ENCODE measurements around the gene LIX1. TPM values are rescaled to one million over a fixed set of nuclear protein-coding genes. Genes with fewer than 3 reads are reported as not detected.

Gene LIX1
- total and polyA plus RNA-seq, 5 donors: 0.18 to 0.50 (median 0.36) TPM

DNA sequence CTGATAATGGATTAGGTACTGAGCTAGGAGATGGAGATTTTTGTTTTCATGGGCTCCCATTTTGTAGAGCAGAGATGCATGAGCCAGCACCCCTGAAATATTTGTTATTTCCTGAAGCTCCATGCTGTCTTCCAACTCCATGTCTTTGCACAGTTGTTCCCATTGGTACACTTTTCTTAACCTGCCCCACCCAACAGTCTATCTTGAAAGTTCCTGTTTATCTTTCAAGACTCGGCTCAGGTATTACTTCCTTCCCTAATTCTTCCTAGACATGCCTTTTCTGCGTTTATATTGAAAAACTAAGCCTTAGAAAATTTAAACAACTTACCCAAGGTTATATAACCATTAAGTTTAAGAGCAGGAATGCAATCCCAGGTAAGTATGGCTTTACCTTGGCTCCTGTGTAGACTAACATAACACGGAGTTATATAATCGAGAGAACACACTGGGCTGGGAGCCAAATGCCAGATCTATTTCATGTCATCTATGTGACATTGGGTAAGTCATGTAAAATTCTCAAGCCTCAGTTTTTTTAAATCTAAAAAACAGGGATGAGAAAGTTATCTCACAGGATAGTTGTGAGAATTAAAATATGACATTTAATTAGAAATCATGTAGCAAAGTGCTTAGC, 67.4 kb downstream of the LIX1 start:
- intact Hi-C loops (cut with DNase I): no loop called here
- no peak for ATAC-seq

DNA sequence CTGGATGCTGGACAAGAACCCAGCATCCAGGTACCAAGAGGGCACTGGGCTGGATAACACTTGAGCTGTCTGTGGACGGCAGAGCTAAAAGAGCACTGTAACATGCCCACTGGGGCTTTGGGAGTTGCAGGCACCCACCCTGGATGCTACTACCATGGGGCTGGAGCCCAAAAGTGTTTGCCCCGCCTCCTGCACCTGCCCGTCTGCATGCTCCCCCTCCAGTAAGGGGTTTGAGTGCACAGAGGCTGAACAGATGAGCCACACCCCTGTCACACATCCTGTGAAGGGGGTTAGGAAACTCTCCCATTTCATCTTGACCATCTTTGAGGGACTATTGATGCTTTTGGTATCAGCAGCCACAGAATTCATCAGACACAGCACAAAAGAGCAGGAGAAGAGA, 69.0 kb downstream of the LIX1 start:
- no peak overlapping the region for H3K4me3 ChIP-seq (ENCODE audit: low read length)
- H3K27ac ChIP-seq (ENCODE audit: low read length): no peak overlapping the region
- ATAC-seq (no peak), DNase-seq (no peak)
- no peaks in the 10 kb centered on the region for H3K9me3 ChIP-seq (ENCODE audit: control insufficient read depth, low read length)
- no peaks in the 10 kb centered on the region for H3K4me1 ChIP-seq (ENCODE audit: control insufficient read depth, insufficient read depth, low read length)
- intact Hi-C loops (cut with DNase I): no loop called here
- 94% methylated on average over 3 of the region's 3 CpGs for WGBS
- H3K27me3 ChIP-seq (ENCODE audit: control insufficient read depth, insufficient read depth): no peaks in the 10 kb centered on the region

More for the DNA sequence above, 67.4 kb downstream of the LIX1 start:
- no peak overlapping the region for H3K27ac ChIP-seq (ENCODE audit: low read length)
- H3K4me3 ChIP-seq (ENCODE audit: low read length): no peak overlapping the region
- H3K27me3 ChIP-seq (ENCODE audit: control insufficient read depth, insufficient read depth): no peaks in the 10 kb centered on the region
- H3K4me1 ChIP-seq (ENCODE audit: control insufficient read depth, insufficient read depth, low read length): no peaks in the 10 kb centered on the region
- no peaks in the 10 kb centered on the region for H3K9me3 ChIP-seq (ENCODE audit: control insufficient read depth, low read length)
- WGBS: 68% methylated on average over 4 of the region's 4 CpGs
- DNase-seq: no peak

DNA sequence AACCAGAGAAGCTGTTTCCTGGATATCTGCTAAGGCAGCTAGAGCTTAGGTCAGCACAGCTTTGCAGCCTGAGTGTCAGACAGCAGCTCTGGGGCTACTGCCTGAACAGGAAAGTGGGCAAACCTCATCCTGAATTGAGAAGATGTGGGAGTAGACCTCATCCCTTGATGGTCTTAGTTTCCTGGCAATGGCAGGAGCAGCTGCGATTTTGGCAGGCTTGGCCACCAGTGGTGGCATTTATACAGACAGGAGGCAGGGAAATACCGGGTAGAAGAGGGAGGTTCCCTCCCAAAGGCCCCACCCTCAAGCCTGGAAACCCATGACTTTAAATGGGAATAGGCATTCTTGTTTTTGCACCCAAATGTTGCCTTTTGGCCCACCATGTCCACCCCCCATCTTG, 69.7 kb downstream of the LIX1 start:
- no peaks in the 10 kb centered on the region for H3K9me3 ChIP-seq (ENCODE audit: control insufficient read depth, low read length)
- no peak overlapping the region for H3K27ac ChIP-seq (ENCODE audit: low read length)
- no peak overlapping the region for H3K4me3 ChIP-seq (ENCODE audit: low read length)
- no peak for ATAC-seq
- WGBS: 68% methylated on average over 2 of the region's 2 CpGs
- DNase-seq: no peak
- H3K27me3 ChIP-seq (ENCODE audit: control insufficient read depth, insufficient read depth): no peaks in the 10 kb centered on the region
- intact Hi-C loops (cut with DNase I): no loop called here
- no peaks in the 10 kb centered on the region for H3K4me1 ChIP-seq (ENCODE audit: control insufficient read depth, insufficient read depth, low read length)

DNA sequence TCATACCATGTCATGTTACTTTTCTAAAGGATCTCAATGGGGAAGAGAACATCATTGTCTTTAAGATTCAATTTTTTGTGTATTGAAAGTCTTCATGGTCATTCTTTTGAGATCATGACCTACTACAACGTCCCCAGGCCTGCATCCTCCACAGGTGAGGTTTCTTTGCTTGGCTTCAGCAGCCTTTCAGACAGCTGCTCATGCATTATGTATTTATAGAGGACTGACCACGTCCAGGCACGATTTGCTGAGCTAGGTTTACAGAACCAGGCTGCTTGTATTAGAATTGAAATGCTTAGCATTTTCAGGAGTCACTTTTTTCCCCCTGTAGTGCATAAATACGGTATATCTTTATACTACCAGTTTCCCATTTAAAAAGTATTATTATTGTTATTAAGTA, 70.4 kb downstream of the LIX1 start:
- WGBS: 86% methylated on average over 4 of the region's 4 CpGs
- Histone ChIP-seq H3K9me3 (ENCODE audit: control insufficient read depth, low read length) (no peaks in the 10 kb centered on the region), H3K27me3 (ENCODE audit: control insufficient read depth, insufficient read depth) (no peaks in the 10 kb centered on the region), H3K27ac (ENCODE audit: low read length) (no peak overlapping the region), H3K4me3 (ENCODE audit: low read length) (no peak overlapping the region), H3K4me1 (ENCODE audit: control insufficient read depth, insufficient read depth, low read length) (no peaks in the 10 kb centered on the region)
- no peak for DNase-seq
- intact Hi-C loops (cut with DNase I): no loop called here
- ATAC-seq: no peak

DNA sequence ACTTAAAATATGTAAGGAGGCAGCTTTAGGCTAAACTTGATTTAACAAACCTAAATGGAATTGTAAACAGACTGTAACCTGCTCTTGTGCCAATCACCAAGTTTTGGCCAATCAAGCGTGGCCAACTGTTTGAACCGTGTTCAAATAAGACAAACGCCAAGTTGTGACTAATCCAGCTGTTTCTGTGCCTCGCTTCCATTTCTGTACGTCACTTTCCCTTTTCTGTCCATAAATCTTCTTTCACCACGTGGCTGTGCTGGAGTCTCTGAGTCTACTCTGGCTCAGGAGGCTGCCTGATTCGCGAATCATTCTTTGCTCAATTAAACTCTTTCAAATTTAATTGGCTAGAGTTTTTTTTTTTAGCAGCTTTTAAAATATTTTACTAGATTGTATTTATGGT, 71.3 kb downstream of the LIX1 start:
- WGBS: 70% methylated on average over 8 of the region's 8 CpGs
- H3K4me1 ChIP-seq (ENCODE audit: control insufficient read depth, insufficient read depth, low read length): no peaks in the 10 kb centered on the region
- no peak overlapping the region for H3K27ac ChIP-seq (ENCODE audit: low read length)
- DNase-seq (no peak), ATAC-seq (no peak)
- H3K27me3 ChIP-seq (ENCODE audit: control insufficient read depth, insufficient read depth): no peaks in the 10 kb centered on the region
- H3K4me3 ChIP-seq (ENCODE audit: low read length): no peak overlapping the region
- no peaks in the 10 kb centered on the region for H3K9me3 ChIP-seq (ENCODE audit: control insufficient read depth, low read length)
- intact Hi-C loops (cut with DNase I): no loop called here

DNA sequence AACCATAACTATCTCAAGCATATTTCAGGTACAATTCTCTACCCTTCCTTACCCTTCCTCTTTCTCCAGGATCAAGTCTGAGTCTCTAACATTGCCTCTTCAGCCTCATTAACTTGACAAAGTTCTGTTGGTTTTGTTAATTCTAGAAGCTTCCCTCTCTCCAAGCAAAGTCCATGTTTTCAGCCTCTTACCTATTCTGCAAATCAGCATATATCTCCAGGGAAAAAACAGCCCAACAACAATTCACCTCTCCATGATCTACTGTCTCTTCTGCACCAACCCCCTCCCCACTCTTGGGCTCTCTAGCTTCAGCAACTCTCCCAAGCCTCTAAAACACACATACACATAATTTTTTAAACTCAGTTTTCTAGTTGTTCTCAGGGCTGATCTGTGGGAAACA, 72.2 kb downstream of the LIX1 start:
- no peak for ATAC-seq
- H3K27me3 ChIP-seq (ENCODE audit: control insufficient read depth, insufficient read depth): no peaks in the 10 kb centered on the region
- H3K27ac ChIP-seq (ENCODE audit: low read length): no peak overlapping the region
- no peaks in the 10 kb centered on the region for H3K4me1 ChIP-seq (ENCODE audit: control insufficient read depth, insufficient read depth, low read length)
- intact Hi-C loops (cut with DNase I): no loop called here
- H3K4me3 ChIP-seq (ENCODE audit: low read length): no peak overlapping the region
- no peaks in the 10 kb centered on the region for H3K9me3 ChIP-seq (ENCODE audit: control insufficient read depth, low read length)
- no peak for DNase-seq

DNA sequence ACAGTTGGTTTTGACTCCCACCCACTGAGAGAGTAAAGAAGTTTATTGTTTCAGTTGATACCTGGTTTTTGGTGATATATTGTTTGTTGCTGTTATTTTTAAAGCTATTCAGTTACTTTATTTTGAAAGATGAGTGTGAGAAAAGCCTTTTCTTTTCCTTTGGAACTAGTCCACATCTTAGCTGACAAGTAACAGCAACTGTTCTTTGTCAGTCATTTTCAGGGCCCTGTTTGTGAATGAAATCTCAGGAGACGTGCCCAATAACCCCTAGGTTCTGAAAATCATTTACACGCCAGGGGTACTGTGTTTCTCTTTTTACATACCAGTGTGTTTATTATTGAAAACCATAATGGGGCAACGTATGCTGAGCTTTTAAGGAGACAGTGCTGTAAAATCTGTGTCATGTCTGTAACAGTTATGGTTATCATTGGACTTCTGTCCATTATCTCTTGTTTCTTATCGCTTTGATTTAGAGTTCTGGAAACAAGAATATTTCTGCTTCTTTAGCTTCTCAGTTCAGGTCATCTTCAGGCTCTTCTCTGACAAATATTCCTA, 75.0 kb downstream of the LIX1 start:
- WGBS: 35% methylated on average over 4 of the region's 4 CpGs
- Histone ChIP-seq H3K4me3 (ENCODE audit: low read length) (no peak overlapping the region), H3K27ac (ENCODE audit: low read length) (no peak overlapping the region), H3K4me1 (ENCODE audit: control insufficient read depth, insufficient read depth, low read length) (no peaks in the 10 kb centered on the region), H3K9me3 (ENCODE audit: control insufficient read depth, low read length) (no peaks in the 10 kb centered on the region), H3K27me3 (ENCODE audit: control insufficient read depth, insufficient read depth) (no peaks in the 10 kb centered on the region)
- intact Hi-C loops (cut with DNase I): no loop called here
- no peak for DNase-seq
- ATAC-seq: no peak

DNA sequence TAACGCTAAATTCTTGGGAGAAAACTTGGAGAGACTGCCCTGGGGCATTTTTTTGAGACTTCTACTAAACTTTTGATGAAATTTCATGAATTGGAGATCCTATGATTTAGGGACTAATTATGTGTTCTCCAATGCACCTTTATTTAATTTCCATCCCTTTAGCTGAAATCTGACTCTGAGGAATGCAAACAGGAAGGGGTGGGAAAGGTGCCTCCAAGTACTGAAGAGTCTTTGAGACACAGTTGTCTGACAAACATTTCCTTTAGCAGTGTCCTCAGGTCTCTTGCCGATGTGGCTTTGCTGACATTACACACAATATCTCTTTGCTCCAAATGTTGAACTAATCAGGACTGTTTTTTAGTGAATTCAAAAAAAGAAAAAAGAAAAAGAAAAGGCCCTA, 76.9 kb downstream of the LIX1 start:
- Histone ChIP-seq H3K9me3 (ENCODE audit: control insufficient read depth, low read length) (no peaks in the 10 kb centered on the region), H3K27me3 (ENCODE audit: control insufficient read depth, insufficient read depth) (no peaks in the 10 kb centered on the region), H3K27ac (ENCODE audit: low read length) (no peak overlapping the region), H3K4me1 (ENCODE audit: control insufficient read depth, insufficient read depth, low read length) (no peaks in the 10 kb centered on the region), H3K4me3 (ENCODE audit: low read length) (no peak overlapping the region)
- DNase-seq (no peak), ATAC-seq (no peak)
- 76% methylated on average over 2 of the region's 2 CpGs for WGBS
- intact Hi-C loops (cut with DNase I): no loop called here

DNA sequence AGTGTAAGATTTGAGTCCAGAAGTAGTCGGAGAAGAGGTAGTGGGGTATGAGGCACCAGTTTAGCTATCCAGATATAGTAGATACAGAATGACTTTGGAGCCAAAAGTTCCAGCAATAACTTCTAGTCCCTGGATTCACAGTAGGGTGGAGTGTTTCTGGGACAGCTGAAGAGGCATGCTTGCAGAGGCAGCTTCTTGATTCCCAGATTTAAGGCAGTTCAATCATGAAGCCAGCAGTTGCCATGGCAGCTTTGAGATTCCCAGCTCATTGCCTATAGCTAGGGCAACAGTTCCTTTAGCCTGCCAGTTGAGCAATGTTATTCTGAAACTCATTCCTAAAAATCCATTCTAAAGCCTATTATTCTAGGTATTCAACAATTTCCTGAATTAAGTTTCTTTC, 79.2 kb downstream of the LIX1 start:
- ATAC-seq: no peak
- H3K27ac ChIP-seq (ENCODE audit: low read length): no peak overlapping the region
- no peak overlapping the region for H3K4me3 ChIP-seq (ENCODE audit: low read length)
- H3K9me3 ChIP-seq (ENCODE audit: control insufficient read depth, low read length): no peaks in the 10 kb centered on the region
- no peaks in the 10 kb centered on the region for H3K4me1 ChIP-seq (ENCODE audit: control insufficient read depth, insufficient read depth, low read length)
- intact Hi-C loops (cut with DNase I): no loop called here
- no peak for DNase-seq
- 80% methylated on average over 1 of the region's 1 CpG for WGBS
- H3K27me3 ChIP-seq (ENCODE audit: control insufficient read depth, insufficient read depth): no peaks in the 10 kb centered on the region

DNA sequence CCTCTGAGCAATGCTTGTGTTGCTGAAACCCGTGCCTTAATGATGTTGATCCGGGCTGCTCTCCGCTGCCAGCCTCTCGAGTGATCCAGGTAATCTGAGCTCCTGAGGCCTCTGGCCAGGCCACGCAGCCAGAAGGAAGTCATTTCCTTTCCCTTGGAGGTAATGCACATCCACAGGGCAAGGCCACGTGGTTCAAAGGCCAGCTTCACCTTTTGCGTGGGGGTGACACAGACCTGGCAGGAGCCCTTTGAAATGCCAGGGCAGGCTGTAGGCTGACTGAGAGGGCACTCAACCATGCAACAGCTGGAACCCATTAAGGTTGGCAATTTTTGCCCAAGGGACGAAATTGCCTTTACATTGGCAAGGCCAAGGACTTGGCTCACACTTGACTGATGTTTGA, 80.4 kb downstream of the LIX1 start:
- Histone ChIP-seq H3K27me3 (ENCODE audit: control insufficient read depth, insufficient read depth) (no peaks in the 10 kb centered on the region), H3K4me3 (ENCODE audit: low read length) (no peak overlapping the region), H3K4me1 (ENCODE audit: control insufficient read depth, insufficient read depth, low read length) (no peaks in the 10 kb centered on the region), H3K27ac (ENCODE audit: low read length) (no peak overlapping the region), H3K9me3 (ENCODE audit: control insufficient read depth, low read length) (no peaks in the 10 kb centered on the region)
- 79% methylated on average over 8 of the region's 8 CpGs for WGBS
- intact Hi-C loops (cut with DNase I): no loop called here
- DNase-seq (no peak), ATAC-seq (no peak)

DNA sequence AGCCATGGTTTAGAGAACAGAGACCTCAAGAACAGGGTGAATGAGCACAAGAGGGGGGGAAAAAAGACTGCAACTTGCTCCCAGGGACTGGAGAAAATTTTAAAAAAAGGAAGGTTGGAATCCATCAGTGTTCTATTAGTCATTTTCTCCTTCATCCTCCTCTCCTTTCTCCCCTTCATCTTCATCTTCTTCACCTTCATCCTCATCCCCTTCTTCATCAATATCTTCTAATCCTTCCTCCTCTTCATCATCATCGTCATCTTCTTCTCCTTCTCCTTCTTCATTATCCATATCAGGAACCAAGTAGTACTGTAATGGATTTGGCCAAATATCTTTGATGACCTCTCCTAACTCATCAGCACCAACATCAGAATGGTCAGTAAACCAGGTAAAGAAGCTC, 86.1 kb downstream of the LIX1 start:
- H3K27me3 ChIP-seq (ENCODE audit: control insufficient read depth, insufficient read depth): no peaks in the 10 kb centered on the region
- intact Hi-C loops (cut with DNase I): no loop called here
- DNase-seq: no peak
- WGBS: 100% methylated on average over 1 of the region's 1 CpG
- H3K4me1 ChIP-seq (ENCODE audit: control insufficient read depth, insufficient read depth, low read length): no peaks in the 10 kb centered on the region
- no peak for ATAC-seq
- no peak overlapping the region for H3K4me3 ChIP-seq (ENCODE audit: low read length)
- no peak overlapping the region for H3K27ac ChIP-seq (ENCODE audit: low read length)
- no peaks in the 10 kb centered on the region for H3K9me3 ChIP-seq (ENCODE audit: control insufficient read depth, low read length)

DNA sequence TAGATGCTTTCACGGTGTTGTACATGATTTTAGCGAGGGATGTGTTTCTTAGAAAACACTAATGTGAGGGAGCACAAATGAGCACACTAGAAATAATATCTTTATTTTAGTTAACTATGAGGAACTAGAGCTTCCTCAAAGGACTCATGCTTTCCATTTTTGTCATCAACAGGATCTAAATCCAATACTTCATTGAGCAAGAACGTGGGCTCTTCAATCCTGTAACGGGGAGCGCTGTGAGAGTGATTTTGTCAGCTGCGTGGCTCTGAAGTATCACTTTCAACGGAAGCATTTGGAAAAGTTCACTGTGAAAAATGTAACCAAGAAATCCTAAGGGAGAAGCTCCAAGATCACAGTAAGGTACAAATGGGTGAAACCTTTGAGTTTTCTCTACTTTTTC, 93.2 kb downstream of the LIX1 start:
- H3K4me3 ChIP-seq (ENCODE audit: low read length): no peak overlapping the region
- WGBS: 81% methylated on average over 7 of the region's 7 CpGs
- no peak overlapping the region for H3K27ac ChIP-seq (ENCODE audit: low read length)
- ATAC-seq: no peak
- no peaks in the 10 kb centered on the region for H3K4me1 ChIP-seq (ENCODE audit: control insufficient read depth, insufficient read depth, low read length)
- DNase-seq: no peak
- H3K9me3 ChIP-seq (ENCODE audit: control insufficient read depth, low read length): no peaks in the 10 kb centered on the region
- H3K27me3 ChIP-seq (ENCODE audit: control insufficient read depth, insufficient read depth): no peaks in the 10 kb centered on the region
- intact Hi-C loops (cut with DNase I): loop anchor here in 1 of 4 donors (10.0 kb wide), 1 partner anchor 96 kb away; the partner anchor contains the start of gene LIX1
